ES-I3 (cell line): ENCODE results near the gene SIK3.
"Not testable (repeated sequence)": the region's sequence is repeated elsewhere in the genome, so short reads cannot be mapped to it uniquely, and the experiment has no call there.

ENCODE experiments used
- H3K36me3 ChIP-seq: 2 replicates; pipeline ENCODE4 v1.6.1; 2013; ENCODE audit warnings: mild to moderate bottlenecking, low read length, control low read depth, moderate library complexity; ENCODE audit not compliant: insufficient read depth
- H3K4me1 ChIP-seq: 2 replicates; pipeline ENCODE4 v1.6.1; 2013; ENCODE audit warnings: mild to moderate bottlenecking, control low read depth, low read length; ENCODE audit not compliant: insufficient read depth
- H3K9ac ChIP-seq: 2 replicates; pipeline ENCODE4 v1.6.1; 2013; ENCODE audit warnings: low read depth, mild to moderate bottlenecking, low read length, moderate library complexity
- H3K9me3 ChIP-seq: 2 replicates; pipeline ENCODE4 v1.6.1; 2013; ENCODE audit warnings: mild to moderate bottlenecking, low read length, moderate library complexity; ENCODE audit not compliant: control insufficient read depth, insufficient read depth

The SIK3 gene

DNA sequence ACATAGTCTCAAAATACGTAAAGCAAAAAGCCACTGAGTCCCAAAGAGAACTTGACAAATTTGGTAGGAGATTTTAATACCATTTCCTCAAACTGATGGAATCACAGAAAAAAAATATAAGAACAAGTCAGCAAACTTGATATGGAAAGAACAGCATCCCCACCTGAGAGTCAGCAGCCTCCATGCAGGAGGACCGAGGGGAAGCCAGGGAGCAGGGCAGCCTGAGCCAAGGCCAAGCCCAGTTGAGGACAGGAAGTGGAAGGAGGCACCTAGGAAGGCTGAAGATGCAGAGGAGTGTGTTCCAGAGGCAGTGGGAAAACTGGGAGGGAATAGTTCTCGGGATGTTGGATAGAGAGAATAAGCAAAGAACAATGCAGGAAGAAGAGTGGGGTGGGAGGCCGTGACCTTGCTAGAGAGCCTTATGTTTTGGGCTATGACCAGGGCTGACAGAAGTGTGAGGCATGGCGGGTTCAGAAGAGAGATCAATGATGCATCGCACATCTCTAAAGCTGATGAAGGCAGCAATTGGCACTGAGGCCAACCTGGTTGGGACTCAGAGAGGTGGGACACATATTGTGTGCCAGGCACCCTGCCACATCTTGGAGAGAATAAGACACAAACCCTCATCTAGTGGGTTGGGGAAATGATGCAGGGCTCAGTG, 290.5 kb downstream of the SIK3 start:
- H3K36me3 ChIP-seq: no peaks in the 10 kb centered on the region

DNA sequence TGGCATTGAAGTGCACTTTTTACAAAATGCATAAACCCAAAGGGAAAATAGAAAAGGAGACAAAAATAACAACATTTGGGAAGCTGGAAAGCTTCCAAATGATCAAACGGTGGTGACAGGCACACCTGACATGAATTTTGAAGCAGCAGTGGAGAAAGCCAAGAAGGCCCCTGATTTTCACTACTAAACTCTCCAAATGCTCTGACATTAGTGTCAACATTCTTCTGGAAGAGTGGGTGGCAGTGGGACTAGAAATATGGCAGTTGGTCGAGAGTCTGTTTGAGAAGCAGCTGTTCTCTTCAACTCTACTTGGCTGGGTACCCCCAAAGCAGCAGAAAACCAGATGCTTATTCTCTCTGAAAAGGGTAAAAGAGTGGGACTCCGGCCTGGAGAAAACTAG, 294.2 kb downstream of the SIK3 start:
- H3K9ac ChIP-seq: no peak overlapping the region
- no peaks in the 10 kb centered on the region for H3K4me1 ChIP-seq
- H3K9me3 ChIP-seq: no peaks in the 10 kb centered on the region
- no peaks in the 10 kb centered on the region for H3K36me3 ChIP-seq

More for the DNA sequence above, 290.5 kb downstream of the SIK3 start:
- Histone ChIP-seq H3K9ac (no peak overlapping the region), H3K9me3 (no peaks in the 10 kb centered on the region), H3K4me1 (no peaks in the 10 kb centered on the region)

DNA sequence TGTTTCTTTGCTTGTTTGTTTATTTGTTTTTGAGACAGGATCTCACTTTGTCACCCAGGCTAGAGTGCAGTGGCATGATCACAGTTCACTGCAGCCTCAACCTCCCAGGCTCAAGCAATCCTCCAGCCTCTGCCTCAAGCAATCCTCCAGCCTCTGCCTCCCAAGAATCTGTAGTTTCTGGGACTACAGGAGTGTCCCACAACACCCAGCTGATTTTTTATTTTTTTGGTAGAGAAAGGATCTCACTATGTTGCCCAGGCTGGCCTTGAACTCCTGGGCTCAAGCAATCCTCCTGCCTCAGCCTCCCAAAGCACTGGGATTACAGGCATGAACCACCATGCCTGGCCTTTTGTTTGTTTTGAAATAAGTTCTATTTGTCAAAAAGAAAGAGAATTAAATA, 296.6 kb downstream of the SIK3 start:
- not testable (repeated sequence) for H3K36me3 ChIP-seq, H3K9ac ChIP-seq, H3K4me1 ChIP-seq

DNA sequence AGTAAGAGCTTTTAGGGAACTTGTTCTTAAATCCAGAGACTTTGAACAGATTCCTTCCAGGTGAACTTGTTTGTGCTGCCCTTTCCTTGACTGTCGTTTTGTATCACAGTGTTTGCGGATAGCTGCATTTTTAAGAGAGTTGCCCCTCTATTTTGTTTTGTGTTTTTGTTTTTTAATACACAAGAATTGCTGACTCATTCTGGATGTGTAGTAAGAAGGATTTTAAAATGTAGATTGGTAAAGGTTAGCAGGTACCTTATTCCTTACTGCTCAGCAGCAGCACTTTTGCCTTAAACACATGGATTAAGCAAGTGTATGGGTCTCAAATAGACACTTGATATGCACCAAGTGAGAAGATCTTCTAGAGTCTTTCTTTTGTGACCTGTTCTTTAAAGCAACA, 297.6 kb downstream of the SIK3 start:
- Histone ChIP-seq H3K9me3 (no peaks in the 10 kb centered on the region), H3K4me1 (no peaks in the 10 kb centered on the region), H3K36me3 (no peaks in the 10 kb centered on the region), H3K9ac (no peak overlapping the region)

More for the DNA sequence above, 296.6 kb downstream of the SIK3 start:
- H3K9me3 ChIP-seq: not testable (repeated sequence)

DNA sequence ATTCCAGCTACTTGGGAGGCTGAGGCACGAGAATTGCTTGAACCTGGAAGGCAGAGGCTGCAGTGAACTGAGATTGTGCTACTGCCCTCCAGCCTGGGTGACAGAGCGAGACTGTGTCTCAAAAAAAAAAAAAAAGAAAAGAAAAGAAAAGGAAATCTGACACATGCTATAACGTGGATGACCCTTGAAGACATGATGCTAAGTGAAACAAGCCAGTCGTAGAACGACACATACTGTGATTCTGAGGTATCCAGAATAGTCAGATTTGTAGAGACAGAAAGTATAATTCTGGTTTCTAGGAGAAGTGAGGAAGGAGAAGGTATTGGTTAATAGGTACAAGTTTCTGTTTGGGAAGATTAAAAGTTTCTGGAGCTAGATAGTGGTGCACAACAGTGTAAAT, 299.9 kb downstream of the SIK3 start:
- H3K9me3 ChIP-seq: no peaks in the 10 kb centered on the region
- H3K9ac ChIP-seq: no peak overlapping the region
- no peaks in the 10 kb centered on the region for H3K4me1 ChIP-seq
- H3K36me3 ChIP-seq: no peaks in the 10 kb centered on the region

GRCh38 chr11:116797816-116798215, 300.4 kb downstream of the SIK3 start:
- no peaks in the 10 kb centered on the region for H3K36me3 ChIP-seq
- no peak overlapping the region for H3K9ac ChIP-seq
- H3K9me3 ChIP-seq: no peaks in the 10 kb centered on the region
- no peaks in the 10 kb centered on the region for H3K4me1 ChIP-seq

GRCh38 chr11:116796548-116796947, 301.7 kb downstream of the SIK3 start:
- Histone ChIP-seq H3K9ac (no peak overlapping the region), H3K4me1 (no peaks in the 10 kb centered on the region), H3K9me3 (no peaks in the 10 kb centered on the region), H3K36me3 (no peaks in the 10 kb centered on the region)

- H3K36me3 ChIP-seq: no peaks in the 10 kb centered on the region
- H3K9me3 ChIP-seq: no peaks in the 10 kb centered on the region
- no peaks in the 10 kb centered on the region for H3K4me1 ChIP-seq
- H3K9ac ChIP-seq: no peak overlapping the region
These were observed 303.4 kb downstream of the SIK3 start for GRCh38 chr11:116794851-116795250.

DNA sequence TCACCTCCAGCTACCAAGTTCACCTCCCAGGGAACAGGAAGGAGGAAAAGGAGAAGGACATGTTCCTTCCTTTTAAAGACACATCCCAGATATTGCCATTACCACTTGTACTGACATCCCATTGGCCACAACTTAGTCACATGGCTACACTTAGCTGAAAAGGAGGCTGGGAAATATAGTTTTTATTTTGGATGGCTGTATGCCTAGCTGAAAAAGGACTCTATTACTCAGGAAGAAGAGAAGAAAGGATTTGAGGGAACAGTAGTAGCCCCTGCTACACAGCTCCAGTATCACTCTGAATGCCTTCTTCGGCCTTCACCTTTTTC, 304.5 kb downstream of the SIK3 start:
- no peaks in the 10 kb centered on the region for H3K36me3 ChIP-seq
- no peaks in the 10 kb centered on the region for H3K4me1 ChIP-seq
- H3K9me3 ChIP-seq: no peaks in the 10 kb centered on the region
- H3K9ac ChIP-seq: no peak overlapping the region
